Fibroblast of lung (primary cell): ENCODE data around the gene SDK1.

Experiments
- EZH2 ChIP-seq: IDR thresholded peaks from 2 replicates; pipeline ENCODE4 v1.5.1; 2012; ENCODE audit warnings: low read length, control low read depth, mild to moderate bottlenecking; ENCODE audit errors: missing control alignments
- TF ChIP-seq, protein P1 (sequence below), 2 donors: IDR thresholded peaks in 1 of 2; conservative IDR thresholded peaks in 1 of 2; 1 replicate in 1 of 2; 2 replicates in 1 of 2; pipeline ENCODE4 v1.5.1; 2011 to 2012; ENCODE audit warnings: low read length in 2 of 2, control low read depth in 1 of 2, inconsistent platforms in 1 of 2, low read depth in 1 of 2, mild to moderate bottlenecking in 1 of 2

- TF ChIP-seq, protein P1, sequence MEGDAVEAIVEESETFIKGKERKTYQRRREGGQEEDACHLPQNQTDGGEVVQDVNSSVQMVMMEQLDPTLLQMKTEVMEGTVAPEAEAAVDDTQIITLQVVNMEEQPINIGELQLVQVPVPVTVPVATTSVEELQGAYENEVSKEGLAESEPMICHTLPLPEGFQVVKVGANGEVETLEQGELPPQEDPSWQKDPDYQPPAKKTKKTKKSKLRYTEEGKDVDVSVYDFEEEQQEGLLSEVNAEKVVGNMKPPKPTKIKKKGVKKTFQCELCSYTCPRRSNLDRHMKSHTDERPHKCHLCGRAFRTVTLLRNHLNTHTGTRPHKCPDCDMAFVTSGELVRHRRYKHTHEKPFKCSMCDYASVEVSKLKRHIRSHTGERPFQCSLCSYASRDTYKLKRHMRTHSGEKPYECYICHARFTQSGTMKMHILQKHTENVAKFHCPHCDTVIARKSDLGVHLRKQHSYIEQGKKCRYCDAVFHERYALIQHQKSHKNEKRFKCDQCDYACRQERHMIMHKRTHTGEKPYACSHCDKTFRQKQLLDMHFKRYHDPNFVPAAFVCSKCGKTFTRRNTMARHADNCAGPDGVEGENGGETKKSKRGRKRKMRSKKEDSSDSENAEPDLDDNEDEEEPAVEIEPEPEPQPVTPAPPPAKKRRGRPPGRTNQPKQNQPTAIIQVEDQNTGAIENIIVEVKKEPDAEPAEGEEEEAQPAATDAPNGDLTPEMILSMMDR (conservative IDR thresholded peaks at IDR 0.05 in 1 of 2, IDR thresholded peaks at IDR 0.05 in 1 of 2; ENCODE audit: low read depth in 1 of 2, low read length in 2 of 2), result no peak
- no peak for TF ChIP-seq EZH2
Measured at GRCh38 chr7:3270362-3270761, 30.7 kb upstream of the SDK1 start.
